Measurements from ENCODE around the gene ACTR3C.

Gene ACTR3C

DNA sequence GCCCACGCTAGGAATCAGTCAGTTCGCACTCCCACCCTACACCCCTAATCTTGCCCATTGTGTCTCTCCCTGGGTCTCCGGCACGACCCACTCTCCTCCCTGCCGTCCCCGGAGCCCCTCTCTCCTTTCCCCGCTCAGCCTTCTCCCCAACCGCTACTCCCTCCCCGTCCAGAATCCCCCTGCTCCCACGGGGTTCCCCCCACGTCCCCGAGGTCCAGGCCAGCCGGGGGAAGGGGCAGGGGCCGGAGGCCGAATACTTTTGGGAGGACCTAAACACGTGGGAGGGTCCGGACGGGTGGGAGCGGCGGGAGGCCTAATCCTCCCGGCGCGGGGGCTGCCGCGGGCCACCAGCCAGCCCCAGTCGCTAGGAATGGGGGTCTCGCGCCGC is 17.5 kb upstream of the ACTR3C start:
- Histone ChIP-seq H3K9me3 (ENCODE audit: control insufficient read depth, insufficient read depth, low read depth, low read length) (peaks cover 9% of the 10 kb centered on the region), H3K9ac (ENCODE audit: low read length) (peak overlapping the region; percentile 47), H3K4me1 (ENCODE audit: control insufficient read depth, insufficient read depth, low read length) (peaks cover 33% of the 10 kb centered on the region), H3K27ac (ENCODE audit: low read depth, low read length) (no peak overlapping the region), H3K36me3 (ENCODE audit: control insufficient read depth, insufficient read depth, low read length) (peaks cover 26% of the 10 kb centered on the region), H3K4me3 (ENCODE audit: low read depth, low read length) (peak overlapping the region; percentile 75), H3K27me3 (ENCODE audit: control insufficient read depth, insufficient read depth, low read length) (peaks cover 42% of the 10 kb centered on the region)

- Histone ChIP-seq H3K9me3 (ENCODE audit: control insufficient read depth, insufficient read depth, low read depth, low read length) (peaks cover 9% of the 10 kb centered on the region), H3K27me3 (ENCODE audit: control insufficient read depth, insufficient read depth, low read length) (peaks cover 42% of the 10 kb centered on the region), H3K27ac (ENCODE audit: low read depth, low read length) (no peak overlapping the region), H3K36me3 (ENCODE audit: control insufficient read depth, insufficient read depth, low read length) (peaks cover 26% of the 10 kb centered on the region), H3K4me1 (ENCODE audit: control insufficient read depth, insufficient read depth, low read length) (peaks cover 40% of the 10 kb centered on the region), H3K4me3 (ENCODE audit: low read depth, low read length) (peak overlapping the region; percentile 75), H3K9ac (ENCODE audit: low read length) (no peak overlapping the region)
Measured at GRCh38 chr7:150340024-150340749, 16.8 kb upstream of the ACTR3C start.

GRCh38 chr7:150339409-150339809 is 16.1 kb upstream of the ACTR3C start:
- H3K9ac ChIP-seq (ENCODE audit: low read length) = no peak overlapping the region
- no peak overlapping the region for H3K27ac ChIP-seq (ENCODE audit: low read depth, low read length)
- H3K36me3 ChIP-seq (ENCODE audit: control insufficient read depth, insufficient read depth, low read length) = peaks cover 26% of the 10 kb centered on the region
- H3K27me3 ChIP-seq (ENCODE audit: control insufficient read depth, insufficient read depth, low read length) = peaks cover 42% of the 10 kb centered on the region
- H3K9me3 ChIP-seq (ENCODE audit: control insufficient read depth, insufficient read depth, low read depth, low read length) = peaks cover 9% of the 10 kb centered on the region
- H3K4me1 ChIP-seq (ENCODE audit: control insufficient read depth, insufficient read depth, low read length) = peaks cover 45% of the 10 kb centered on the region
- H3K4me3 ChIP-seq (ENCODE audit: low read depth, low read length) = peak overlapping the region; percentile 75; the same call in 1 of the 2 replicates

DNA sequence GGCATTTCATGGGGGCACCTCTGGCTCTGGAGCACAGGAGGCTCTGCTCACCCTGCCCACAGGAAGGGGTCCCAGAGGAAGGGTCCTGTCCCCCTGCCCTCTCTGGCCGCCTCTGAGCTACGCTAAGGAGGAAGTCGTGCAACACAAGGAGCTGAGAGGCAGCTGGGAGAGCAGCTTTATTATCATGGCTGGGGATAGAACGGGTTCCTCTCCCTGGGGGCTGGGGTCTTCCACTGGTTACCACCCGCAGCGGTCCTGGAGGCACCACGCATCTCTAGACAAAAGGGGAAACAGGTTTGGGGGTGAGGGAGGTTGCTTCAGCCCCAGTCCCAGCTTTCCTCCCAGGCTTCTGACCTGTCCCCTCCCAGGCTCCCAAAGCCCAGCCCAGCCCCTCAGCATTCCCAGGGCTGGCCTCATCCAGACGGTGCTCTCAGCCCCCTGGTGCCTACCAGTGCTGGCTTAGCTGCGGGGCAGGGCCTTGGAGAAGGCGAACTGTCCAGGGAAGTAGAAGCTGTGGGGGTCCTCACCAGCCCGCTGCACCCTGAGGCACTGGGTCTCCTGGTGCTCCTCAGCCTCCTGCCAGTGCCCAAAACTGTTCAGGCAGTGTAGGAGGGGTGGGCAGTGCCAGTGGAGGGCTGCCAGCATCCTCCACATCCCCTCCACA is 15.0 kb upstream of the ACTR3C start:
- Histone ChIP-seq H3K36me3 (ENCODE audit: control insufficient read depth, insufficient read depth, low read length) (peaks cover 34% of the 10 kb centered on the region), H3K9ac (ENCODE audit: low read length) (no peak overlapping the region), H3K4me1 (ENCODE audit: control insufficient read depth, insufficient read depth, low read length) (peaks cover 54% of the 10 kb centered on the region), H3K4me3 (ENCODE audit: low read depth, low read length) (no peak overlapping the region), H3K27ac (ENCODE audit: low read depth, low read length) (no peak overlapping the region), H3K27me3 (ENCODE audit: control insufficient read depth, insufficient read depth, low read length) (peaks cover 35% of the 10 kb centered on the region), H3K9me3 (ENCODE audit: control insufficient read depth, insufficient read depth, low read depth, low read length) (0 out of 2 replicates have a peak, but pooled peaks cover under 1% of the 10 kb centered on the region)

DNA sequence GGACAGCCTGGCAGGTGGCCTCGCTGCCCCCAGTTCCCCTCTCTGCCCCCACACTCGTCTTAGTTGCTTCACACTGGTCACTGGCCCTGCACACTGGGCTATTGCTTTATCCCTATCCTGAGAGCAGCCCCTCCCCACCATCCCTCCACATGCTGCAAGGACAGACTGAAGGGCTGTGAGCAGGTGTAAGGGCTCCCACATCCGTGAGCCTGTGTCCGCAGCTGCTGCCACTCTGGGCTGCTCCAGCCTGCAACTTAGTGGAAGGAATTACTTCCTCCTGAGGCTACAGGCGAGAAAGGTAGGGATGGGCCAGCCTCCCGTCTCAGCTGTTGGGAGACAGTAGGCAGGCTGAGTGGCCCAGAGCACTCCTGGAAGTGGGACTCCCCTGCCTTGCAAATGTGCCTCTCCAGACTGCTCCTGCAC is 14.3 kb upstream of the ACTR3C start:
- H3K4me3 ChIP-seq (ENCODE audit: low read depth, low read length) = no peak overlapping the region
- H3K27ac ChIP-seq (ENCODE audit: low read depth, low read length) = no peak overlapping the region
- H3K9me3 ChIP-seq (ENCODE audit: control insufficient read depth, insufficient read depth, low read depth, low read length) = no peaks in the 10 kb centered on the region
- peaks cover 29% of the 10 kb centered on the region for H3K27me3 ChIP-seq (ENCODE audit: control insufficient read depth, insufficient read depth, low read length)
- H3K9ac ChIP-seq (ENCODE audit: low read length) = no peak overlapping the region
- peaks cover 40% of the 10 kb centered on the region for H3K36me3 ChIP-seq (ENCODE audit: control insufficient read depth, insufficient read depth, low read length)
- H3K4me1 ChIP-seq (ENCODE audit: control insufficient read depth, insufficient read depth, low read length) = peaks cover 56% of the 10 kb centered on the region

- H3K36me3 ChIP-seq (ENCODE audit: control insufficient read depth, insufficient read depth, low read length) = peaks cover 43% of the 10 kb centered on the region
- H3K9me3 ChIP-seq (ENCODE audit: control insufficient read depth, insufficient read depth, low read depth, low read length) = no peaks in the 10 kb centered on the region
- H3K4me3 ChIP-seq (ENCODE audit: low read depth, low read length) = no peak overlapping the region
- H3K4me1 ChIP-seq (ENCODE audit: control insufficient read depth, insufficient read depth, low read length) = peaks cover 55% of the 10 kb centered on the region
- no peak overlapping the region for H3K27ac ChIP-seq (ENCODE audit: low read depth, low read length)
- no peak overlapping the region for H3K9ac ChIP-seq (ENCODE audit: low read length)
- H3K27me3 ChIP-seq (ENCODE audit: control insufficient read depth, insufficient read depth, low read length) = peaks cover 24% of the 10 kb centered on the region
Measured at GRCh38 chr7:150337179-150337578, 13.8 kb upstream of the ACTR3C start.

- Histone ChIP-seq H3K4me1 (ENCODE audit: control insufficient read depth, insufficient read depth, low read length) (peaks cover 50% of the 10 kb centered on the region), H3K9ac (ENCODE audit: low read length) (no peak overlapping the region)
Measured at GRCh38 chr7:150336746-150337145, 13.4 kb upstream of the ACTR3C start.

GRCh38 chr7:150335774-150336112 is 12.4 kb upstream of the ACTR3C start:
- H3K36me3 ChIP-seq (ENCODE audit: control insufficient read depth, insufficient read depth, low read length) = peaks cover 56% of the 10 kb centered on the region
- H3K9ac ChIP-seq (ENCODE audit: low read length) = no peak overlapping the region
- H3K27me3 ChIP-seq (ENCODE audit: control insufficient read depth, insufficient read depth, low read length) = peaks cover 11% of the 10 kb centered on the region
- H3K4me1 ChIP-seq (ENCODE audit: control insufficient read depth, insufficient read depth, low read length) = peaks cover 48% of the 10 kb centered on the region
- no peaks in the 10 kb centered on the region for H3K9me3 ChIP-seq (ENCODE audit: control insufficient read depth, insufficient read depth, low read depth, low read length)
- peak overlapping the region; percentile 2; the same call in 1 of the 2 replicates for H3K27ac ChIP-seq (ENCODE audit: low read depth, low read length)
- no peak overlapping the region for H3K4me3 ChIP-seq (ENCODE audit: low read depth, low read length)

More at GRCh38 chr7:150336746-150337145, 13.4 kb upstream of the ACTR3C start:
- H3K9me3 ChIP-seq (ENCODE audit: control insufficient read depth, insufficient read depth, low read depth, low read length) = no peaks in the 10 kb centered on the region
- peaks cover 20% of the 10 kb centered on the region for H3K27me3 ChIP-seq (ENCODE audit: control insufficient read depth, insufficient read depth, low read length)
- H3K4me3 ChIP-seq (ENCODE audit: low read depth, low read length) = no peak overlapping the region
- H3K27ac ChIP-seq (ENCODE audit: low read depth, low read length) = no peak overlapping the region
- peaks cover 46% of the 10 kb centered on the region for H3K36me3 ChIP-seq (ENCODE audit: control insufficient read depth, insufficient read depth, low read length)

- H3K4me1 ChIP-seq (ENCODE audit: control insufficient read depth, insufficient read depth, low read length) = peaks cover 48% of the 10 kb centered on the region
- no peaks in the 10 kb centered on the region for H3K9me3 ChIP-seq (ENCODE audit: control insufficient read depth, insufficient read depth, low read depth, low read length)
- H3K27me3 ChIP-seq (ENCODE audit: control insufficient read depth, insufficient read depth, low read length) = peaks cover 8% of the 10 kb centered on the region; the same call in 1 of the 2 replicates
- peaks cover 61% of the 10 kb centered on the region for H3K36me3 ChIP-seq (ENCODE audit: control insufficient read depth, insufficient read depth, low read length)
- no peak overlapping the region for H3K9ac ChIP-seq (ENCODE audit: low read length)
- 0 out of 2 replicates have a peak overlapping the region, but pooled peaks have one; percentile 17 for H3K4me3 ChIP-seq (ENCODE audit: low read depth, low read length)
- peak overlapping the region; percentile 2; the same call in 1 of the 2 replicates for H3K27ac ChIP-seq (ENCODE audit: low read depth, low read length)
Measured at GRCh38 chr7:150335108-150335773, 11.9 kb upstream of the ACTR3C start.

DNA sequence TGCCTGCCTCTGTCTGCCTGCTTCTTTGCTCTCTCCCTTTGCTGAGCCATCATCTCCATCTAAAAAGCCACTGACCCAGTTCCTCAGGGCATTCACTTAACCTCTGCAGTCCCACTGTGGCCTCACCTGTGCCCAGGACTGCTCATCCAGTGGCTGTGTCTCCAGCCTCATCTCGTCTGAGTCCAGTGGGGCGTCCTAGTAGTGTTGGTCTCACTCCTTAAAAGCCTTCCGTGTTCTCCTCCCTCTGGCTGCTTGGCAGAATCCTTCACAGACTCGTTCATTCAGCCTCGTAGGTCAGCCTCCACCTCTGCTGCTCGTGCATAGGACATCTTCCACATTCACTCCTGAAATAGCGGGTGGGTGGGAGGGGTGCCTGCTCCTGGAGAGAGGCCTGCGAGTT is 10.8 kb upstream of the ACTR3C start:
- peaks cover 51% of the 10 kb centered on the region for H3K4me1 ChIP-seq (ENCODE audit: control insufficient read depth, insufficient read depth, low read length)
- H3K27ac ChIP-seq (ENCODE audit: low read depth, low read length) = no peak overlapping the region
- no peak overlapping the region for H3K9ac ChIP-seq (ENCODE audit: low read length)
- no peaks in the 10 kb centered on the region for H3K27me3 ChIP-seq (ENCODE audit: control insufficient read depth, insufficient read depth, low read length)
- no peak overlapping the region for H3K4me3 ChIP-seq (ENCODE audit: low read depth, low read length)
- H3K9me3 ChIP-seq (ENCODE audit: control insufficient read depth, insufficient read depth, low read depth, low read length) = no peaks in the 10 kb centered on the region
- H3K36me3 ChIP-seq (ENCODE audit: control insufficient read depth, insufficient read depth, low read length) = peaks cover 66% of the 10 kb centered on the region

- Histone ChIP-seq H3K9ac (ENCODE audit: low read length) (no peak overlapping the region), H3K4me1 (ENCODE audit: control insufficient read depth, insufficient read depth, low read length) (peaks cover 56% of the 10 kb centered on the region), H3K9me3 (ENCODE audit: control insufficient read depth, insufficient read depth, low read depth, low read length) (no peaks in the 10 kb centered on the region), H3K4me3 (ENCODE audit: low read depth, low read length) (no peak overlapping the region), H3K36me3 (ENCODE audit: control insufficient read depth, insufficient read depth, low read length) (peaks cover 68% of the 10 kb centered on the region), H3K27ac (ENCODE audit: low read depth, low read length) (no peak overlapping the region), H3K27me3 (ENCODE audit: control insufficient read depth, insufficient read depth, low read length) (no peaks in the 10 kb centered on the region)
Measured at GRCh38 chr7:150333659-150334058, 10.3 kb upstream of the ACTR3C start.
